ENCODE measurements around the gene AGAP3.

Gene AGAP3

DNA sequence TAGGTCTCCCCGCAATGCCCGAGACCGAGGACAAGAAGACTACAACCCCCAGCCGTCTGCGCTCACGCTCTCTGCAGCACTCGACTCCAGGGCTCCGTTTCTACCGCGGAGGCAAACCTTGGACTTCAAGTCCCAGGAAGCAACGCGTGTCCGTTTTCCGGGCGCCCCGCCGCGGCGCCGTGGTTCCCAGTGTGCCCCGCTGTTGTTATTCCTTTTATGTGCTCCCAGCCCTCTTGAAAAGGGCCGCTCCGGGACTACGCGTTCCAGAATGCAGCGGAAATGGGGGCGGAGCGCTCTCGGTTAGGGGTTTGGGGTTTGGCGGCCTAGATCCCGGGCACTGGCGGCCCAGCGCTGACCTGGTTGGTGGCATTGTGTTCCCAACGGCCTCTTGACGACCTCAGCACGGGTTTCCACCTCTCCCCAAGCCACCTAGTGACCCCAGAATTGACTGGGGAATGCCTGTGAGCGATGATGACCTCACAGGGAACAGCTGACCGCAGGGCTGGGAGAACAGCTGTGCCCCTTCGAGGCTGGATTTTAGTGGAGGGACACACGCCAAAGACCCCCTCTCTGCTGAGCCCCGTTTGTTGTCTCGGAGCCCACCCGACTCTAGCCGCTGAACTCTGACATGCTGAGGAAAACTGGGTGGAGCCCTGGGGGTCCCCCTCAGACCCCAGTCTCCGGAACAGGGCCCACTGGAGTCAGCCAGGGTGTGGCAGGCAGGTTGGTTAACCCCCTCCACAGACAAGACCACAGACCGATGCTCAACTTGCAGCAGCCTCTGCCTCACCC lies 28.1 kb upstream of the AGAP3 start:
- DNase-seq (ENCODE audit: low read depth in 2 of 2): peak; percentile 92 to 97

DNA sequence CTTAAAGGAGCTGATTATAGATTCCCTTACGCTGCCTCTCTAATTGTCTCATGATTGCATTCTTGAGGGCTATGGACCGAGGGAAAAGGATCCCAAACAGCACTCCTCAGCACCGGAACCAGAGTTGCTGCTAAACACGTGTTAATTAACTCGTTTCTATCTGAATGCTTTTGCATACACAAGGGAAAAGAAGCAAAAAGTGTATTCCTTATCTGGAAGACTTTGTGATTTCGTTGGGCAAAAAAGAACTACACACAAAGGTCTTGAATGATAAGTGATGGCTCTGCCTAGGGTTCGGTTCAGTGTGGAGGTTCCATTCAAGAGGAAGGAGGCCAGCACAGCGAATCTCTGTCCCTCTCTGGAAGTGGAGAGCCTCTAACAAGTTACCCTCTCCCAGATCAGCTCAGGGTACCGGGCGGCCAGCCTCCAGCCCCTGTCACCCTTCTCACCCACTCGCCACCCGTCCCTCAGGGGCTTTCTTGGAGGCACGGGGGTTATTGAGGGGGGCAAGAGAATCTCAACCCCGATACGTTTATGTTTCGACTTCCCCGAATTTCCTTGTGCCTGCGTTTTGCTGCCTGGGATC lies 27.4 kb upstream of the AGAP3 start:
- no peak for DNase-seq (ENCODE audit: low read depth in 2 of 2)

DNA sequence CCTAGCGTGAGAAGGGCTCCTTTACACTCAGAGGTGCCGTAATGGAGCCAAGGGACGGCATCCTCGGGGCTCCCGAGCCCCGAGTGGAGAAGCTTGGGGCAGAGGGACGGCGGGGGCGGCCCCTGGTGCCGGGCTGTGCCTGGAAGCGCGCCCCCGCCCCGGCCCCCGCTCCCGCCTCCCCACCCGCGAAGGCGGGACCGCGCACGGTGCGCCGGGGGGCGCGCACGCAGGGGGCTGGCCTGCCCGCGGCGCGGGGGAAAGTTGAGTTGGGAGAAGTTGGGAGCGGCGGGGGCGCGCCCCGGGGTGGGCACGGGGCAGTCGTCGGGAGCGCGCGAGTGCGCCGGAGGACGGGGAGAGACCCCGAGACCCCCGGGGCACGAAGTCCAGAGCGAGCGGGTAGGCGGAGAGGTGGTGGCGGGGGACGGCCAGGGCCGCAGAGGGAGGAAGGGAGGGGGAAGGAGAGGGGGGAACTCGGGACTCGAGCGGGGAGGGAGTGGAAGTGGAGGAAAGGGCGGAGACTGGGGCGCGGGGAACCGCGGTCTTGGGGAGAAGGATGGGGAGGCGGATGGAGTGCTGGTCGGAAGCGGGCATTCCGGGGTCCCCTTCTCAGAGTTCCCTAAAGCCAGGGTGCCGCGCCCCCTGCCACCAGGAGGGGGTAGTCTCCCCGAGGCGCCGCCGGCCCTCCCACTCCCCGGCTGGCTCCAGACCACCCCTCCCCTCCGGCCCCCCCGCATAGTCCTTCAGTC lies 26.7 kb upstream of the AGAP3 start, which contains the start of gene SLC4A2:
SLC4A2 (plus strand) TSS at position 223 of the 746 bp plus-strand sequence. CDS start 2,399 bp downstream, outside the sequence.
- DNase-seq (ENCODE audit: low read depth in 2 of 2): peak in 1 of 2 donors; percentile 63

DNA sequence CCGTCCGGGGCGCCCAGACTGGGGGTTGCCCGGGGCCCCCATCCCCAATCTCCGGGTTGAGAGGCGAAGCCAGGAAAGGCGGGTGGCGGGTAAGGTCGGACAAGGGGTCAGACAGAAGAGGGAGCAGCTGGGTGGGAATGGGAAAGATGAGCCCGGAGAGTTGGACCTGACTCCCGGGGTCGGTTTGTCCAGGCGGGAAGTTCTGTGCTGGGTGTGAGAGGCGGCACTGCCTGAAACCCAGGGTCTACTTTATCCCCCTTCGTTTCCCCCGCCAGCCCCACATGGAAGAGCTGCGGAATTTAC lies 26.2 kb upstream of the AGAP3 start:
- no peak for DNase-seq (ENCODE audit: low read depth in 2 of 2)

DNA sequence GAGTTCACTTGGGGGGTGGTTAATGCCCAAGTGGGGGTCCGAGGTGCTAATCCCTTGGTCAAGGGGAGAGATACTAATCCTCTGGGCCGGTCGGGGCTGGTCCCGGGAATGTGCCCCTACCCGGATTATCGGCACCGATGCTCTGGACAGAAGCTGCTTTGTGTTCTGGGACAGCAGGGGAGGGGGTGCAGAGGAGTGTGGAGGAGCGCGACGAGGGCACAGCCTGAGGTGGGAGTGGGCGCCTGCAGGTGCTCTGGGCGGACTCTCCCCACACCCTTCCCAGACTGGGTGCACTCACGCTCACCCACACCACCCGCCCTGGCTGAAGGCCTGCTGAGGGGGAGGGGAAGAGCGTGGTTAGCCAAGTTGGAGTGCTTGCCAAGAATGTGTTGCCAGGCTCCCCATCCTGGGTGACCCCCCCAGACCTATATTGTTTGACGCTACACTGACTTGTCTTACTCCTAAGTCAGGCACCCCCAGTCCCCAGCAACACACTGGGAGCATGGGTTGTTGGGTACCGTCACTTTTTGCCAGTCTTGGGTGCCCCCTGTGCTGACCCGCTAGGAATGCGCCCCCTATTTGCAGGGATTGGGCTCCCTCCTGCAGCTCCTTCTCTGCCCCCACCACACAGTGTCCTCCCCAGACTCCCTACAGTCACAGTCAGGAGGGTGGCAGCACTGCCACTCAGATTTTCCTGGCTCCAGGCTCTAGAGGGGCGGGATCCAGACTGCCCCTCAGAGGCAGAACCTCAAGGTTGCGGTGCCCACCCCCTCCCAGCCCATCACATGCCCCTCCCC lies 25.7 kb upstream of the AGAP3 start:
- no peak for DNase-seq (ENCODE audit: low read depth in 2 of 2)

DNA sequence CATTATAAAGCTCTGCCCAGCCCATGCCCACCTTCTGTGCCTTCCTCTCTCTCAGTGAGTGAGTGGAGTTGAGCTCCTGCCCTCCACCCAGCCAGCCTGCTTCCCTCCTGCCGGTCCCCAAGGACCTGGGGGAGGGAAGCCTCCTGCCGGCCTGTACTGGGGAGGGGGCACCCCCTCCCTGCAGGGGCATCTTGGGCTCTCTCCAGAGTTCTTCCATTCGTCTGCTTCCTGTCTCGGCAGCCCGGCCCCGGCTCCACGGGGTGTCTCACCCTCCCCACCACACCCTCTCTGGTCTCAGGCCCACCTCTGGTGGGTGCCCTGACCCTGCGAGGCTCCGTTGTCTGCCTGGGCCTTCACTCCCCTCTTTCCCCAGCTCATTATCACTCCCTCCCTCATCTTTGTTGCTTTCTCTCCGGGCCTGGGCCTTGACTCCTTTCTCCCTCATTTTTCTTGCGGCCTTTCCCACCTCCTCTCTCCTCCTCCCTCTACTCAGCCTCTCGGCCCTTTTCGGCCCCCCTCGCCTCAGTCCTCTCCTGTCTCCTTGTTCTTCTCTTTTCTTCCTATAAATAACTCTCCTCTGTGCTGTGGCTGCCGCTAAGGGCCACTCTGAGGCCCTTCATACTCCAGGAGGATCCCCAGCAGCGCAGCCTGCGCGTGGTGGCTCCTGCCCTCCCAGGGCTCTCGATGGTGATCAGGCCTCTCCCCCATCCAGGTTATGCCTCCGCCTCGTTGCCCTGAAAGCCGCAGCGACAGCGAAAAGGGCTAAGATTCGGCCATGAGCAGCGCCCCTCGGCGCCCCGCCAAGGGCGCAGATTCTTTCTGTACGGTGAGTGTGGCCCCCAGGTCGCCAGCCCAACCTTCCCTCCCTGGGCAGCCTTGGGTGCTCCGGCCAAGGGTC lies 24.8 kb upstream of the AGAP3 start:
- no peak for DNase-seq (ENCODE audit: low read depth in 2 of 2)

DNA sequence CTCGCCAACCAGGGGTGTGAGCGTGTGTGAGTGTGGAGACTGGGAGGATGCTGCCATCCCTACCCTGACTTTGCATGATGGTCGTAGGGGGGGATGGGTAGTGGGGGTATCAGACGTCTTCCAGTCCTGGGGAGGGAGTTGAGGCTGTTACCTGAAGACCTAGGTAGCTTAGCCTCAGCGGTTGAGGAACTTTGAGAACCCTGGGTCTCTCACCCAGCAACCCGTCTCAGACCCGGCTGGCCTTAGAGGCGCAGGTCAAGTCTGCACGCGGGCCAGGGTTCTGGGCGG lies 24.2 kb upstream of the AGAP3 start:
- no peak for DNase-seq (ENCODE audit: low read depth in 2 of 2)

DNA sequence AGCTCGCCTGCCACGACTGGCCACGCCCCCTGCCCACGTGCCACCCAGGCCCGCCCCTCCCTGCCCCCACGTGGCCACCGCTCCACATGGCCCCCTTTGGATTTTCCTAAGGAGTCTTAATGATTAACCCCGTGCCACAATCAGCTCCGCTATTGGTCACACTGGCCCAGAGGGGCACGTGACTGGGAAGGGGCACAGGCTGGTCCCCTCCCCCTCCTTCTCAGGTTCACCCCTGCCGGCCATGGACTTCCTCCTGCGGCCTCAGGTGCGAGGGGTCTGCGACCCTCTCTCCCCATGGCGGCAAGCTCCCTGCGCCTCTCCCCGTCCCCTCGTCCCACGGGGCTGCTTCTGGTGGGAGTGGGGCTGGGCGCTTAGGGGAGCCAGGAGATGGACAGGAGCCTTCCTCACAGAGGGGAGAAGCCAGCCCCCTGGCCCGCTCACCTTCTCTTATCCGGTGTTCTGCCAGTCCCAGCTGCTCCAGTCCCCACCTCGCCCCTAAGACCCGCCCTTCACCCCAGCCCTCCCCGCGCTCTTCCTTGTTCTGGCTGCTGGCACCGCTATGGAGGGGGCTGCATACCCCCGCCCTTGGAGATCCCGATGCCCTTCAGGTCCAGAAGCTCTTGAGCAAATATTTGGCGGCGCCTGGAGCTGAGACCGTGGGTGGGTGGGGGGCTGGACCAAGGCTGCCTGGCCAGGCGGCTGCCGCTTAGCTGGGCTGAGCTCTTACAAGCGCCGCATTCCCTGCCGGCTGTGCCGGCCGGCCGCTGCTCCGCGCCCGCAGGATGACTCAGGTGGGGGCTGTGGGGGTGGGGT lies 23.7 kb upstream of the AGAP3 start:
- no peak for DNase-seq (ENCODE audit: low read depth in 2 of 2)

DNA sequence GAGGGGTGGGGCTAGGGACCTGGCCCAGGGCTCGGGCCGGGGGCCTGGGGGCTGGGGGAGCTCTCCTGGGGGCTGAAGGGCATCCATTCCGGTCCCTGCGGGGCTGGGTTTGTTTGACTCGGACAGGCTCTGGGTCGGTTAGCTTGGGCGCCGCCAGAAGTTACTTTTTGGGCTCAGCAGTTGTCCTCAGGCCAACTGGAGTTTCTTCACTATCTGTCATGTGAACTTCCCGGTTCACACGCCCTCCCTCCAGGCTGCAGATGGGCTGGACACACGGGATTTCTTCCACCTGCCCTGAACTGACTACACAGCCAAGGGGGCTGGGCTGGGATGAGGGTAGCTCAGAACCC lies 23.1 kb upstream of the AGAP3 start:
- no peak for DNase-seq (ENCODE audit: low read depth in 2 of 2)

DNA sequence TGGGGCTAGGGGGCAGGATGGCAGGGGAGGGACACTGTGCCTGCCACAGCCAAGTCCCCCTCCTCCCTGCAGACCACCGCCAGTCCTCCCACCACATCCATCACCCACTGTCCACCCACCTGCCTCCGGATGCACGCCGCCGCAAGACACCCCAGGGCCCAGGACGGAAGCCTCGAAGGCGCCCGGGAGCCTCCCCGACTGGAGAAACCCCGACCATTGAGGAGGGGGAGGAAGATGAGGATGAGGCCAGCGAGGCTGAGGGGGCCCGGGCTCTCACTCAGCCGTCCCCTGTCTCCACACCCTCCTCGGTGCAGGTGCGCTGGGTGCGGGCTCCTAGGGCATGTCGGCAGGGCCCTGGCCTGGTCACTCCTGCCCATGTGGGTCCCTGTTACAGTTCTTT lies 21.8 kb upstream of the AGAP3 start:
- no peak for DNase-seq (ENCODE audit: low read depth in 2 of 2)

DNA sequence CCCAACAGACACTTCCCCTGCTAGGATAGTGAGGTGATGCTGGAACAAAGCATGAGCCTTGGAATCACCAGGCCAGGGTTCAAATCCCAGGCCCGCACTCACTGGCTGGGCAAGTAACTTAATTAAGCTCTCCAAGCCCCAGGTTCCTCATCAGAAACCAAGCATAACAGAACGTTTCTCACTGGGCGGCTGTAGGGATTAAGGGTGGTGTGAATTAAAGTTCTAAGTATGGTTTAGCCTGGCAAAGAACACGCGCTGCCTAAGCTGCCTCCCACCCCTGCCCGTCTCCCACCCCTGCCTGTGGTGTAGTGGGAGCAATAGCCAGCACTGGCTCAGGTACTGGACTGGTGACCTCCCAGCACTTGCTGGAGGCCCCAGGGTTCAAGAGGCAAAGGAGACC lies 21.3 kb upstream of the AGAP3 start:
- DNase-seq (ENCODE audit: low read depth in 2 of 2): no peak

DNA sequence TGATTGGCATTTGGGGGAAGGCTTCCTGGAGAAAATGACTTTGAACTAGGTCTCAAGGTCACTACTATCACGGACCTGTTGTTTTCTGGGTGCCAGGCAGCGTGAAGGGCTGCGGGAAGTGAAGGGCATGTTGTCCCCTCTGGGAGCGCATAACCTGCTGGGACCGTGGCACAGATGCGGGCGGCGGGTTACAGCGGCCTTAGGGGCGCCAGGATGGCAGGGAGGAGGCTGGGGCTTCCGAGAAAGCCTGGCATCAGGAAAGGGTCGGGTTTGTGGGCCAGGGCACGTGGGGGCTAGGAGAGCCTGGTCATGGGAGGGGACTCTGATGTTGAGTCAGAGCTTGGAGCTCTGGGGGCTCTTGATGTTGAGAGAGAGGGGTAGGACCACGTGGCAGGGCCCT lies 20.8 kb upstream of the AGAP3 start:
- no peak for DNase-seq (ENCODE audit: low read depth in 2 of 2)

DNA sequence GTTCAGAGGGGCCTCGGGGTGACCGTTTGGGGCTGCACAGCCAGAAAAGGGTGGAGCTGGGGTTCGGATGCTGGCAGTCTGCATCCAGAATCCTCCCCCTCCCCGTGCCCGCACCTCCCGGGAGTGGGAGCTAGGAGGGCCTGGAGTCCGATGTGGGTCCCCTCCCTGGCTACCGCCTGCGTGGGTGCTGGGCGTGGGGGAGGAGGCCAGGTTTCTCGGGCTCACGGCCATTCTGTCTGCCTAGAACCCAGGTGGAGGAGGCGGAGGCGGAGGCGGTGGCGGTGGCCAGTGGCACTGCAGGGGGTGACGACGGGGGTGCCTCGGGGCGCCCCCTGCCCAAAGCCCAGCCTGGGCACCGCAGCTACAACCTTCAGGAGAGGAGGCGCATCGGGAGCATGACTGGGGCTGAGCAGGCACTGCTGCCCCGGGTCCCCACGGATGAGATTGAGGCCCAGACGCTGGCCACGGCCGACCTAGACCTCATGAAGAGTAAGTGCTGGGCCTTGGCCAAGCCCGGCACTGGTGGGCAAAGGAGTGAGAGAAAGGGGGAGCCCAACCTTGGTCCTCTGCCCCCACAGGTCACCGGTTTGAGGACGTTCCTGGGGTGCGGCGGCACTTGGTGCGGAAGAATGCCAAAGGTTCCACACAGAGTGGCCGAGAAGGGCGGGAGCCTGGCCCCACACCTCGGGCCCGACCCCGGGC lies 19.9 kb upstream of the AGAP3 start:
- DNase-seq (ENCODE audit: low read depth in 2 of 2): no peak

DNA sequence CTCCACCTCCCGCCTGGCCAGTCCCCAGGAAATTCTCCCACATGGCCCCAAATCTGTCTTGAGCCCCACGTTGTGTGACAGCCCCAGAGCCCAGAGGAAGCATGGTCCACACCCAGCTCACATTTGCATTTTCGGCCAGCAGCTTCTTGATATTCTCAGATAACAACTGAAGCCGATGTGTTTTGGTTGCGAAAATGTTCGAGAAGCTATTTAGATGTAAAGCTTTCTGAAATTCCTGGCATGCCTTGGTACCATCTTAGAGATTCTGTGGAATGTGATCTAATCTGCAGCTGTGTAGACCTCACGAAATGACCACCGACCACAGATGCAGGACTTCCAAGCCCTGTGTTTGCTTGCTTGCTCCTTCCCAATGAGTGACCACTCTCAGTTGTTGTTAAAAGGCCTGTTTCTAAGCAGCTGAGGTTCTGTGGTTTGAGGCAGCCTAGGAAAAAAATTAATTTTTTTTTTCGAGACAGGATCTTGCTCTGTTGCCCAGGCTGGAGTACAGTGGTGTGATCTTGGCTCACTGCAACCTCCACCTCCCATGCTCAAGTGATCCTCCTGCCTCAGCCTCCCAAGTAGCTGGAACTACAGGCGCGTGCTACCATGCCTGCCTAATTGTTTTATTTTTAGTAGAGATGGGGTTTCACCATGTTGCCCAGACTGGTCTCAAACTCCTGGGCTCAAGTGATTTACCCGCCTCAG lies 18.1 kb upstream of the AGAP3 start:
- no peak for DNase-seq (ENCODE audit: low read depth in 2 of 2)

DNA sequence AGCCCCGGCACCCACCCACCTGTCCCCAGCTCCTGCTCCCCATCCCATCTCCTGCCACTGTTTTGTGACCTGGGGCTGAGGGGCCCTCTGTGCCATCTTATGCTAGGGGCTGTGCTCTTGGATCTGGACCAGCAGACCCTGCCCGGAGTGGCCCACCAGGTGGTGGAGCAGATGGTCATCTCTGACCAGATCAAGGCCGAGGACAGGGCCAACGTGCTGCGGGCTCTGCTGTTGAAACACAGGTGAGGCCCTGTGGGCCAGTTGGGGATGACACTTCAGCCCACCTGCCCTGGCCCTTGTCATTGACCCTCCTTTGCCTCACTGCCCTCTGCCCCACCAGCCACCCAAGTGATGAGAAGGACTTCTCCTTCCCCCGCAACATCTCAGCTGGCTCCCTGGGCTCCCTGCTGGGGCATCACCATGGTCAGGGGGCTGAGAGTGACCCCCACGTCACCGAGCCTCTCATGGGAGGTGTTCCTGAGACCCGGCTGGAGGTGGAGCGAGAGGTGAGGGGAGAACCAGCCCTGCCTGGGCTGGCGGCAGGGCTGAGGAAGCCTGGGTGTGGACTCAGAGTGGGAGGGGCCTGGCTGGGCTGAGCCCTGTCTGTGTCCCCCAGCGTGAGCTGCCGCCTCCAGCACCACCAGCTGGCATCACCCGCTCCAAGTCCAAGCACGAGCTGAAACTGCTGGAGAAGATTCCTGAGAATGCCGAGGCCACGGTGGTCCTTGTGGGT lies 16.3 kb upstream of the AGAP3 start:
- no peak for DNase-seq (ENCODE audit: low read depth in 2 of 2)

DNA sequence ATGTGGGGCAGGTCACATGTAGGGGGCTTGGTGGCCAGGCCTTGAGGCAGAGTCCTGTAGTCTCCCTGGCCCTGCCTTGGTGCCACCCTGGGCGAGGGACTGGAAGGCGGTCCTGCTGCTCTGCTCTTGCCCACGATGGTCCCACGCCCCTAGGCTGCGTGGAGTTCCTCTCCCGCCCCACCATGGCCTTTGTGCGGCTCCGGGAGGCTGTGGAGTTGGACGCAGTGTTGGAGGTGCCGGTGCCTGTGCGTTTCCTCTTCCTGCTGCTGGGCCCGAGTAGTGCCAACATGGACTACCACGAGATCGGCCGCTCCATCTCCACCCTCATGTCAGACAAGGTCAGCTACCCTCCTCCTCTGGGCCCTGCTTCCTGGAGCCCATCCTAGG lies 15.7 kb upstream of the AGAP3 start:
- DNase-seq (ENCODE audit: low read depth in 2 of 2): no peak

DNA sequence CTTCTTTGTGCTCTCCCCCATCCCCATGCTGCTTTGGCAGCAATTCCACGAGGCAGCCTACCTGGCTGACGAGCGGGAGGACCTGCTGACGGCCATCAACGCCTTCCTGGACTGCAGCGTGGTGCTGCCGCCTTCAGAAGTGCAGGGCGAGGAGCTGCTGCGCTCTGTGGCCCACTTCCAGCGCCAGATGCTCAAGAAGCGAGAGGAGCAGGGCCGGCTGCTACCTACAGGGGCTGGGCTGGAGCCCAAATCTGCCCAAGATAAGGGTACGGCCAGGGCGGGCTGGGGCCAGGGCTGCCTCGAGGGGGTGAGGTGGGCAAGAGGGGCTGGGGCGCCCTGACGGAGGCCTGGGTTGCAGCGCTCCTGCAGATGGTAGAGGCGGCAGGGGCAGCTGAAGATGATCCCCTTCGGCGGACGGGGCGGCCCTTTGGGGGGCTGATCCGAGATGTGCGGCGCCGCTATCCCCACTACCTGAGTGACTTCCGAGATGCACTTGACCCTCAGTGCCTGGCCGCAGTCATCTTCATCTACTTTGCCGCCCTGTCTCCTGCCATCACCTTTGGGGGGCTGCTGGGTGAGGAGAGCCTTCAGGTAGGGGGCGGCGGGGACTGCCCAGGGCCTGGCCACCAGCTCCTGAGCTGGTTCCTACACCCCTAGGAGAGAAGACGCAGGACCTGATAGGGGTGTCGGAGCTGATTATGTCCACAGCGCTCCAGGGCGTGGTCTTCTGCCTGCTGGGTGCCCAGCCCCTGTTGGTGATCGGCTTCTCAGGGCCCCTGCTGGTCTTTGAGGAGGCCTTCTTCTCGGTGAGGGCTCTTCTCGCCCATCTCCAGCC lies 15.0 kb upstream of the AGAP3 start:
- no peak for DNase-seq (ENCODE audit: low read depth in 2 of 2)

DNA sequence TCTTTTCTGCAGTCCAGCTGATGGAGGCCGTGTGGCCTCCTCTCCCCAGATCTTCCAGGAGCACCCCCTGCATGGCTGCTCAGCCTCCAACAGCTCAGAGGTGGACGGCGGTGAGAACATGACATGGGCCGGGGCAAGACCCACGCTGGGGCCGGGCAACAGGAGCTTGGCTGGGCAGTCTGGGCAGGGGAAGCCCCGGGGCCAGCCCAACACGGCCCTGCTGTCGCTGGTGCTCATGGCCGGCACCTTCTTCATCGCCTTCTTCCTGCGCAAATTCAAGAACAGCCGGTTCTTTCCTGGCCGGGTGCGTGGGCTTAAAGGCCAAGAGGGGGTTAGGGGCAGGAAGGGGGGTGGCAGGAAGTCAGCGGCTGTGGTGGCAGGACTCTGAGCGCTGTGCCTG lies 12.3 kb upstream of the AGAP3 start:
- no peak for DNase-seq (ENCODE audit: low read depth in 2 of 2)
